ENCODE measurements around the gene ADAMTS17.

- TF ChIP-seq CTCF (IDR thresholded peaks at IDR 0.05) = no peak
- TF ChIP-seq POLR2A (IDR thresholded peaks at IDR 0.05) = no peak
Observed at GRCh38 chr15:100248236-100248635, 93.5 kb downstream of the ADAMTS17 start.
